ENCODE measurements around the gene MC5R. TPM values are rescaled to one million over a fixed set of nuclear protein-coding genes. Genes with fewer than 3 reads are reported as not detected.

The MC5R gene
- polyA plus RNA-seq, 5 donors: 0.08 to 0.12 TPM; not detected in 3

DNA sequence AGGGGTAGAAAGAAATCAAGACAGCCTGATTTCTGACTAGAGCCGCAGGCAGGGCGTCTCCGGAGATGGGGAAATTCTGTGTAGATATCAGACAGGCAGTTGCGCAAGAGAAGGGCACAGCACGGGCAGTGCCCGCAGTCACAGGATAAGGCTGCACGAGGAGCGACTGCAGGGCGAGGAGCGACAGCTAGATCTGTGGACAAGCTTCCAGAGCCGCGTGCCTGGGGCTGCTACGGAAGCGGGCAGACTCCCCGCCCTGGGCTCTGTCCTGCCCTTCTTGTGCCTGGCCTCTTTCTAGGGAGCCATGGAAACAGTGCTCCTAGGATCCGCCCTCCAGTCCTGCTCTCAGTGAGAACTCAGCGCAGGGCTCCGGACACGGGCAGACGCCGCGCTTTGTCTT lies 12.6 kb downstream of the MC5R start:
- DNase-seq: no peak

DNA sequence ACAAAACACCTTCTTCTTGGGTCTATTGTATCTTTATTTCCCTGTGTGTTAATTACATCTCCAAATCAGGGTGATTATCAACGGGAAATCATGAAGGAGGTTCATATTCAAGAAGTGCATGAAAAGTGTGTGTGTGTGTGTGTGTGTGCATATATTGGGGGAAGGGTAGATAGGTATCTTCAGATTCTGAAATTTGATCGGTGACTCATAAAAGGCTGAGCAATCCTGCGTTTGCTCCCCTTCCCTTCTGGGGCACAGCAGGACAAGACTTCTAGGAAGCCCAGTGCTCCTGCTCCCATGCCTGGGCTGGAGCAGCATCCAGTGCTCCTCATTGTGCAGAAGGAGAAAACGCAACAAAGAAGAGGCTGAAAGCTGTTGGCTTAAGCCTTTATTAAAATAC lies 25.8 kb downstream of the MC5R start:
- no peak for DNase-seq

- peak; percentile 3 to 18 for DNase-seq
These were observed 38.9 kb downstream of the MC5R start for GRCh38 chr18:13862898-13863297.

GRCh38 chr18:13868501-13869271 lies 44.7 kb downstream of the MC5R start:
- DNase-seq: no peak

- no peak for DNase-seq
These were observed 47.8 kb downstream of the MC5R start for GRCh38 chr18:13871701-13872100.

- DNase-seq: no peak
These were observed 48.4 kb downstream of the MC5R start for GRCh38 chr18:13872373-13872772.

DNA sequence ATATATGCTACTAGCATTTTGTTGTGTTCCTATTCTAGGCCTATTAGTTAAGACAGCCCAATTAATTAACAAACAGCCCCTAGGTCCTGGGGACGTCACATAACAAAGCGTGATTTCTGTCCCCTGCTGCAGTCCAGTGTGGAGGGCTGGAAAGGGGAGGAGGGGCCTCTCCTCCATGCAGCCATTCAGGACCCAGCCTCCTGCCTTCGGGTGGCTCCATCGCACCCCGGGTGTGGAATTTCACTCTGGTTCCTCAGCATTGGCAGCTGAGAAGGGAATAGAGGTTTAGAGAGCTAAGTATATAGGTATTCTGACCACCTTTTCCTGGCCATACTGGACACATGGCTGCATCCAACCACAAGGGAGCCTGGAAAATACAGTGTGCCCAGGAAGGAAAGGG lies 49.0 kb downstream of the MC5R start:
- DNase-seq: no peak

DNA sequence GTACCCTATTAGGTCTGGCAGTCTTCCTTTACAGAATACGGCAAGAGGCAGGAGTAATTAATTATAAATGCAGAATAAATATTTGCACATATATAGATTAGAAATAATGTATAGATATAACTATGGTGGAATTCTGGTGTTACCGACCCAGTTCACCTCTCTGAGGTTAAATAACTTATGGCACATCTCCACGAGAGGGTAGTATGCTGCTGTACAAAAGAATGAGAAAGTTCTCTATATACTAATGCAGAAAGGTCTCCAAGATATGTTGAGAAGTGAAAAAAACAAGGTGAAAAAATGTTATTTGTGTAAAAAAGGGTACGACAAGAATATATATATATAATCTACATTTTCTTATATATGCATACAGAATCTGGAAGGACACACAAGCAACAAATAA lies 50.6 kb downstream of the MC5R start:
- DNase-seq: no peak

Other genes starting within 250 kb of the MC5R start
- gene FAM210A, start 97.6 kb upstream of the MC5R start, polyA plus RNA-seq (ENCODE audit: insufficient read depth in 1 of 5, insufficient read length in 5 of 5, low replicate concordance in 1 of 5): 10 to 100 TPM; 14.6 to 17.6 (median 16.5) TPM
- 10 to 100 TPM; 38.0 to 51.1 (median 47.5) TPM for gene RNMT, start 97.5 kb upstream of the MC5R start, polyA plus RNA-seq (ENCODE audit: insufficient read depth in 1 of 5, insufficient read length in 5 of 5, low replicate concordance in 1 of 5)
- not detected for gene MC2R, start 91.4 kb downstream of the MC5R start, polyA plus RNA-seq (ENCODE audit: insufficient read depth in 1 of 5, insufficient read length in 5 of 5, low replicate concordance in 1 of 5)

All from right lung (tissue), 5 donors.